ENCODE results near the gene ARL6. TPM values are rescaled to one million over a fixed set of nuclear protein-coding genes. Genes with fewer than 3 reads are reported as not detected.

Gene ARL6
- total and polyA plus RNA-seq, 2 donors (not counting 3 experiments of a cell fraction or from before 2014, with no cell fraction given), result 3.6 to 5.8 TPM

DNA sequence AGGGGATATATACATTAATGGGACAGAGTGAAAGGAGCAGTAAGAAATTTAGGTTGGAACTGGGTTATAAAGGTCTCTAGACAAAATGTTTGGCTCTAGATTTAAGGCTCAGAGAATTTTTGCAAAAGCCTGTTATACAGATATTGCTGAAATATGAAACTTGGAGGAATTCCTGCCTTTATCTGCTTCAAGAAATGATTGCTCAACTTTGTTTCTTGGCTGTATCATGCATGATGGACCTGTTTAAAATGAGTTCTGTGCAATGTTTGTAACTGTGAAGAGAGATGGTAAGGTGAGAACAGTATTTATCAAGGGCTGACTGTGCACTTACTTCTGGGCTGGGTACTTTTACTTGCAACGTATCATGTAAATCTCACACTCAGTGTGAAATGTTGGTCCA, 60.5 kb downstream of the ARL6 start:
- FAIRE-seq (no peak), DNase-seq (ENCODE audit: low read depth, low spot score) (no peak)
- ChIA-PET POLR2A (no interaction called here), CTCF (no interaction called here)
- no peak overlapping the region for H3K4me2 ChIP-seq (ENCODE audit: insufficient read depth, low read length)
- H3K9ac ChIP-seq (replicated peaks; ENCODE audit: extremely low read depth, insufficient read depth, low read length), result no peak overlapping the region
- no peaks in the 10 kb centered on the region for H3K9me3 ChIP-seq (replicated peaks; ENCODE audit: control insufficient read depth, insufficient read depth, low read length)
- no peaks in the 10 kb centered on the region for H3K36me3 ChIP-seq (ENCODE audit: control insufficient read depth in 2 of 2, extremely low read depth in 1 of 2, insufficient read depth in 2 of 2, low read length in 2 of 2)
- no peak overlapping the region for H3K4me3 ChIP-seq (replicated peaks in 1 of 3; ENCODE audit: insufficient read depth in 1 of 3, low read depth in 1 of 3, low read length in 3 of 3)
- no peak overlapping the region for H3K27ac ChIP-seq (ENCODE audit: insufficient read depth, low read depth, low read length)
- H3K79me2 ChIP-seq (ENCODE audit: control insufficient read depth, insufficient read depth, low read length), result peaks cover 16% of the 10 kb centered on the region
- intact Hi-C loops (cut with micrococcal nuclease), result no loop called here
- no peak overlapping the region for H2AFZ ChIP-seq (ENCODE audit: low read depth, low read length)
- no peaks in the 10 kb centered on the region for H3K9me1 ChIP-seq (replicated peaks; ENCODE audit: control insufficient read depth, extremely low read depth, insufficient read depth, low read length)
- peaks cover 14% of the 10 kb centered on the region for H3K4me1 ChIP-seq (ENCODE audit: control insufficient read depth, extremely low read depth, insufficient read depth, low read length)
- peaks cover 0 to 2% of the 10 kb centered on the region in 2 experiments for H3K27me3 ChIP-seq (ENCODE audit: control insufficient read depth in 2 of 2, insufficient read depth in 2 of 2, low read length in 2 of 2)
- no TSS peak for BruUV-seq (replicated peaks)
- dilution Hi-C loops (cut with MboI; ENCODE audit: extremely low pct_ligation_motif_present, low sequenced_read_pairs), result no loop called here
- peaks cover 4% of the 10 kb centered on the region for H4K20me1 ChIP-seq (replicated peaks; ENCODE audit: control insufficient read depth, extremely low read depth, insufficient read depth, low read length)
- TF ChIP-seq GATA2 (IDR thresholded peaks at IDR 0.05; ENCODE audit: insufficient read depth, insufficient read length, low read depth, low read length), result no peak
- no peak for TF ChIP-seq MYC (IDR thresholded peaks at IDR 0.05; ENCODE audit: low read depth, low read length)
- no peak for TF ChIP-seq EZH2 (IDR thresholded peaks at IDR 0.05; ENCODE audit: borderline replicate concordance, low read depth, low read length, severe bottlenecking)
- TF ChIP-seq, protein P1, sequence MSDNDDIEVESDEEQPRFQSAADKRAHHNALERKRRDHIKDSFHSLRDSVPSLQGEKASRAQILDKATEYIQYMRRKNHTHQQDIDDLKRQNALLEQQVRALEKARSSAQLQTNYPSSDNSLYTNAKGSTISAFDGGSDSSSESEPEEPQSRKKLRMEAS (IDR thresholded peaks at IDR 0.05; ENCODE audit: insufficient read depth, insufficient read length), result no peak
- no peak for TF ChIP-seq POLR2AphosphoS5 (IDR thresholded peaks at IDR 0.05; ENCODE audit: insufficient read depth, low read depth, low read length)
- no peak for TF ChIP-seq FOS (IDR thresholded peaks at IDR 0.05; ENCODE audit: borderline replicate concordance, insufficient read depth, low read length)
- no peak for TF ChIP-seq JUN (IDR thresholded peaks at IDR 0.05; ENCODE audit: borderline replicate concordance, insufficient read depth, insufficient read length, low read depth)
- TF ChIP-seq, protein P2, sequence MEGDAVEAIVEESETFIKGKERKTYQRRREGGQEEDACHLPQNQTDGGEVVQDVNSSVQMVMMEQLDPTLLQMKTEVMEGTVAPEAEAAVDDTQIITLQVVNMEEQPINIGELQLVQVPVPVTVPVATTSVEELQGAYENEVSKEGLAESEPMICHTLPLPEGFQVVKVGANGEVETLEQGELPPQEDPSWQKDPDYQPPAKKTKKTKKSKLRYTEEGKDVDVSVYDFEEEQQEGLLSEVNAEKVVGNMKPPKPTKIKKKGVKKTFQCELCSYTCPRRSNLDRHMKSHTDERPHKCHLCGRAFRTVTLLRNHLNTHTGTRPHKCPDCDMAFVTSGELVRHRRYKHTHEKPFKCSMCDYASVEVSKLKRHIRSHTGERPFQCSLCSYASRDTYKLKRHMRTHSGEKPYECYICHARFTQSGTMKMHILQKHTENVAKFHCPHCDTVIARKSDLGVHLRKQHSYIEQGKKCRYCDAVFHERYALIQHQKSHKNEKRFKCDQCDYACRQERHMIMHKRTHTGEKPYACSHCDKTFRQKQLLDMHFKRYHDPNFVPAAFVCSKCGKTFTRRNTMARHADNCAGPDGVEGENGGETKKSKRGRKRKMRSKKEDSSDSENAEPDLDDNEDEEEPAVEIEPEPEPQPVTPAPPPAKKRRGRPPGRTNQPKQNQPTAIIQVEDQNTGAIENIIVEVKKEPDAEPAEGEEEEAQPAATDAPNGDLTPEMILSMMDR (IDR thresholded peaks at IDR 0.05; ENCODE audit: extremely low read depth in 1 of 2, insufficient read depth in 1 of 2, low read depth in 1 of 2, low read length in 2 of 2), result no peak
- TF ChIP-seq POLR2A (IDR thresholded peaks at IDR 0.05; ENCODE audit: low read depth, low read length), result no peak

Measured in endothelial cell of umbilical vein (primary cell).